Measurements from ENCODE around the gene CHRM5. TPM values are rescaled to one million over a fixed set of nuclear protein-coding genes. Genes with fewer than 3 reads are reported as not detected.

Gene CHRM5
- total and polyA plus RNA-seq, 2 donors from 2014 or later: 0.06 TPM; not detected in 1

DNA sequence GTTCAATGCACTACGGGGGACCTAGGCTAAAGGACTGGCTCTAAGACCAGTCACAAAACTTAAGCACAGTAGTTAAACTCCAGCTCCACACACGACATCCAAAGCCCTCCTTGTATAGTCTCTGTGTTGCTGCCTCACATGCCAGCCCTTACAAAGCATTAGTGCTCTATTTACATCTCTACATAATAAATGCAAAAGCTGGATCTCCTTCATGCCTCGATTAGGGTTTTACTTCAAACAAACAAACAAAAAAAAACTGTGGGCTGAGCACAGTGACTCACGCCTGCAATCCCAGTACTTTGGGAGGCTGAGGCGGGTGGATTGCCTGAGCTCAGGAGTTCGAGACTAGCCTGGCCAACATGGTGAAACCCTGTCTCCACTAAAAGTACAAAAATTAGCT lies 143.2 kb downstream of the CHRM5 start:
- no peaks in the 10 kb centered on the region for H3K4me1 ChIP-seq (ENCODE audit: control insufficient read depth in 2 of 3, insufficient read depth in 2 of 3, low read depth in 1 of 3, low read length in 3 of 3)
- intact Hi-C loops (cut with DNase I): no loop called here
- H3K4me3 ChIP-seq (ENCODE audit: low read length in 3 of 3): no peak overlapping the region
- H3K27me3 ChIP-seq (ENCODE audit: control insufficient read depth, insufficient read depth, low read length): no peaks in the 10 kb centered on the region
- TF ChIP-seq, protein P1, sequence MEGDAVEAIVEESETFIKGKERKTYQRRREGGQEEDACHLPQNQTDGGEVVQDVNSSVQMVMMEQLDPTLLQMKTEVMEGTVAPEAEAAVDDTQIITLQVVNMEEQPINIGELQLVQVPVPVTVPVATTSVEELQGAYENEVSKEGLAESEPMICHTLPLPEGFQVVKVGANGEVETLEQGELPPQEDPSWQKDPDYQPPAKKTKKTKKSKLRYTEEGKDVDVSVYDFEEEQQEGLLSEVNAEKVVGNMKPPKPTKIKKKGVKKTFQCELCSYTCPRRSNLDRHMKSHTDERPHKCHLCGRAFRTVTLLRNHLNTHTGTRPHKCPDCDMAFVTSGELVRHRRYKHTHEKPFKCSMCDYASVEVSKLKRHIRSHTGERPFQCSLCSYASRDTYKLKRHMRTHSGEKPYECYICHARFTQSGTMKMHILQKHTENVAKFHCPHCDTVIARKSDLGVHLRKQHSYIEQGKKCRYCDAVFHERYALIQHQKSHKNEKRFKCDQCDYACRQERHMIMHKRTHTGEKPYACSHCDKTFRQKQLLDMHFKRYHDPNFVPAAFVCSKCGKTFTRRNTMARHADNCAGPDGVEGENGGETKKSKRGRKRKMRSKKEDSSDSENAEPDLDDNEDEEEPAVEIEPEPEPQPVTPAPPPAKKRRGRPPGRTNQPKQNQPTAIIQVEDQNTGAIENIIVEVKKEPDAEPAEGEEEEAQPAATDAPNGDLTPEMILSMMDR (IDR thresholded peaks at IDR 0.05; ENCODE audit: borderline replicate concordance, extremely low read depth, insufficient read depth): no peak
- H3K36me3 ChIP-seq (ENCODE audit: control insufficient read depth in 2 of 3, insufficient read depth in 3 of 3, low read length in 3 of 3): no peaks in the 10 kb centered on the region
- no peak overlapping the region for H3K27ac ChIP-seq (ENCODE audit: low read depth in 2 of 2, low read length in 2 of 2)
- no peak for DNase-seq
- H3K9me3 ChIP-seq (ENCODE audit: control insufficient read depth in 2 of 3, insufficient read depth in 1 of 3, low read length in 3 of 3): no peaks in the 10 kb centered on the region
- no peak for FAIRE-seq
- H3K9ac ChIP-seq (ENCODE audit: low read length in 3 of 3): no peak overlapping the region

DNA sequence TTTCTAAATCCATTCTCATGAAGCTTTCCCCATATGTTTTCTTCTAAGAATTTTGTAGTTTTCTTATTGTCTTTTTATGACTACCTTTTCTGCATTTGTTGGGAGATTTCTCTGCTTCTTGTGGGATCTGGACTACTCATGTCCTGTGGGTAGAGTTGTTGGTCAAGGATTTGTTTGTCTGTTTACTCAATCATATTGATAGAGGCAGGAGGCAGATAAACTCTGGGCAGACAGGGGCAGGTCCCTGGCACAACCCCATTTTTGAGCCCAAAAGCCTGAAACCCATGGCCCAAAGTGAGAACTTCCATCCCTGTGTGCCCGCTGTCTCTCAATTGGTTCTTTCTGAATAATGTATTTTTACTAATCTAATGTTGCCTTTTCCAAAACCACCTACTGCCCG lies 145.9 kb downstream of the CHRM5 start:
- no peak overlapping the region for H3K27ac ChIP-seq (ENCODE audit: low read depth in 2 of 2, low read length in 2 of 2)
- FAIRE-seq: no peak
- intact Hi-C loops (cut with DNase I): no loop called here
- H3K4me3 ChIP-seq (ENCODE audit: low read length in 3 of 3): no peak overlapping the region
- no peak for DNase-seq
- TF ChIP-seq, protein P1 (IDR thresholded peaks at IDR 0.05; ENCODE audit: borderline replicate concordance, extremely low read depth, insufficient read depth): no peak
- H3K9ac ChIP-seq (ENCODE audit: low read length in 3 of 3): no peak overlapping the region
- H3K4me1 ChIP-seq (ENCODE audit: control insufficient read depth in 2 of 3, insufficient read depth in 2 of 3, low read depth in 1 of 3, low read length in 3 of 3): no peaks in the 10 kb centered on the region
- no peaks in the 10 kb centered on the region for H3K36me3 ChIP-seq (ENCODE audit: control insufficient read depth in 2 of 3, insufficient read depth in 3 of 3, low read length in 3 of 3)
- H3K9me3 ChIP-seq (ENCODE audit: control insufficient read depth in 2 of 3, insufficient read depth in 1 of 3, low read length in 3 of 3): no peaks in the 10 kb centered on the region
- no peaks in the 10 kb centered on the region for H3K27me3 ChIP-seq (ENCODE audit: control insufficient read depth, insufficient read depth, low read length)

DNA sequence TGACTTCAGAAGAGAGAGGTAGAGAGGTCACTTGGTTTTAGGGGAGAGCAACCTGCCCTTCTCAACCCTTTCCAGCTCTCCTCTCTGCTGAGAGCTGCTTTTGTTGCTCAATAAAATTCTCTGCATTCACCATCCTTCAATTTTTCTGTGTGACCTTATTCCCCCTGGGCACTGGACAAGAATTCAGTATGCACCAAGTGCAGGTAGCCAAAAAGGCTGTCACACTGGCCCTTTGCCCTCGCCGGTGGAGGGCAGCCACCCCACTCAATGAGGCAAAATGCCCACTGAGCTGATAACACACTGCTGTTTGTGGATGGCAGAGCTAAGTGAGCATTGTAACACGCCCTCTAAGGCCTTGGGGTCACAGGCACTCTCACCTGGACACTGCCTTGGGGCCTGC lies 146.4 kb downstream of the CHRM5 start:
- Histone ChIP-seq H3K36me3 (ENCODE audit: control insufficient read depth in 2 of 3, insufficient read depth in 3 of 3, low read length in 3 of 3) (no peaks in the 10 kb centered on the region), H3K27ac (ENCODE audit: low read depth in 2 of 2, low read length in 2 of 2) (no peak overlapping the region), H3K4me3 (ENCODE audit: low read length in 3 of 3) (no peak overlapping the region), H3K4me1 (ENCODE audit: control insufficient read depth in 2 of 3, insufficient read depth in 2 of 3, low read depth in 1 of 3, low read length in 3 of 3) (no peaks in the 10 kb centered on the region), H3K27me3 (ENCODE audit: control insufficient read depth, insufficient read depth, low read length) (no peaks in the 10 kb centered on the region), H3K9ac (ENCODE audit: low read length in 3 of 3) (no peak overlapping the region), H3K9me3 (ENCODE audit: control insufficient read depth in 2 of 3, insufficient read depth in 1 of 3, low read length in 3 of 3) (no peaks in the 10 kb centered on the region)
- no peak for DNase-seq
- intact Hi-C loops (cut with DNase I): no loop called here
- TF ChIP-seq, protein P1 (IDR thresholded peaks at IDR 0.05; ENCODE audit: borderline replicate concordance, extremely low read depth, insufficient read depth): no peak
- no peak for FAIRE-seq

DNA sequence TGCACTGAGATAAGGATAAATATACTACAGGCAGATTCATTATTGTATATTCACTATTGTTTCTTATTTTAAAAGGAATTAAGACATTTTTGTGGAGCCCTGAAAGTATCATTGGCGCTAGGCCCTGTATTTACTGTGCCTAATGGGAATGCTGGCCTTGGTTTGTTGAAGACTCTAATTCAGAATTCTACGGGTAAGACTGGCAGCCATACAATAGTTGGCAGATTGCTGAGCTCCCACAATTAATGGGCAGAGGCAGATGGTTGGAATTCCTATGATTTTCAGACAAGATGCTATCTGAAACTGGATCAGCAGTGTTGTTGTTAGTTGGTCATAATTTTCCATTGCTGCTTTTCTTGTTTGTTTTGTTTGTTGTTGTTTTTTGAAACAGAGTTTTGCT lies 148.3 kb downstream of the CHRM5 start:
- intact Hi-C loops (cut with DNase I): no loop called here
- TF ChIP-seq, protein P1 (IDR thresholded peaks at IDR 0.05; ENCODE audit: borderline replicate concordance, extremely low read depth, insufficient read depth): no peak
- H3K36me3 ChIP-seq (ENCODE audit: control insufficient read depth in 2 of 3, insufficient read depth in 3 of 3, low read length in 3 of 3): no peaks in the 10 kb centered on the region
- FAIRE-seq: no peak
- no peaks in the 10 kb centered on the region for H3K4me1 ChIP-seq (ENCODE audit: control insufficient read depth in 2 of 3, insufficient read depth in 2 of 3, low read depth in 1 of 3, low read length in 3 of 3)
- no peak overlapping the region for H3K27ac ChIP-seq (ENCODE audit: low read depth in 2 of 2, low read length in 2 of 2)
- no peak for DNase-seq
- H3K27me3 ChIP-seq (ENCODE audit: control insufficient read depth, insufficient read depth, low read length): no peaks in the 10 kb centered on the region
- H3K9ac ChIP-seq (ENCODE audit: low read length in 3 of 3): no peak overlapping the region
- no peaks in the 10 kb centered on the region for H3K9me3 ChIP-seq (ENCODE audit: control insufficient read depth in 2 of 3, insufficient read depth in 1 of 3, low read length in 3 of 3)
- no peak overlapping the region for H3K4me3 ChIP-seq (ENCODE audit: low read length in 3 of 3)
